GM15510 (cell line): ENCODE measurements around the gene GPATCH4.

Source experiments
- POLR2A ChIP-seq: IDR thresholded peaks from 3 replicates; pipeline ENCODE4 v1.6.1; 2011; ENCODE audit warnings: borderline replicate concordance; ENCODE audit not compliant: insufficient read length; ENCODE audit errors: extremely low read depth

Gene GPATCH4

GRCh38 chr1:156638189-156638985 lies 37.1 kb upstream of the GPATCH4 start:
- no peak for TF ChIP-seq POLR2A

- TF ChIP-seq POLR2A, result no peak
Measured at GRCh38 chr1:156632355-156632754, 31.1 kb upstream of the GPATCH4 start.

DNA sequence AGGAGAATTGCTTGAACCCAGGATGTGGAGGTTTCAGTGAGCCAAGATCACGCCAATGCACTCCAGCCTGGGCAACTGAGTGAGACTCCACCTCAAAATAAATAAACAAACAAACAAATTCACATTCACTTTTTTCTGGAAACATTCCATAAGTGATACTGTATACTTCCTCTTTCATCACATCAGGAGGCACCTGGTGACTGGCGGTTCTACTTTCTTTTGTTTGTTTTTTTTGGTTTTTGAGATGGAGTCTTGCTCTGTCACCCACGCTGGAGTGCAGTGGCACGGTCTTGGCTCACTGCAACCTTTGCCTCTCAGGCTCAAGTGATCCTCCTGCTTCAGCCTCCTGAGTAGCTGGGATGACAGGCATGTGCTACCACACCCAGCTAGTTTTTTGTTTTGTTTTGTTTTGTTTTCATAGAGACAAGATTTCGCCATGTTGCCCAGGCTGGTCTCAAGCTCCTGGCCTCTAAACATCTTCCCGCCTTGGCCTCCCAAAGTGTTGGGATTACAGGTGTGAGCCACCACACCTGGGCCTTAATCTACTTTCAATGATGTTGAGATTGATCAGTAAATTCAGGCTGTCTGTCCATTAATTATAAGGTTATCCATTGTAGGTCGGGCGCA lies 28.7 kb upstream of the GPATCH4 start:
- TF ChIP-seq POLR2A, result no peak

- TF ChIP-seq POLR2A, result no peak
Measured at GRCh38 chr1:156627313-156627880, 26.1 kb upstream of the GPATCH4 start.

- no peak for TF ChIP-seq POLR2A
Measured at GRCh38 chr1:156626079-156626438, 24.8 kb upstream of the GPATCH4 start.

GRCh38 chr1:156625436-156626078 lies 24.3 kb upstream of the GPATCH4 start:
- no peak for TF ChIP-seq POLR2A

DNA sequence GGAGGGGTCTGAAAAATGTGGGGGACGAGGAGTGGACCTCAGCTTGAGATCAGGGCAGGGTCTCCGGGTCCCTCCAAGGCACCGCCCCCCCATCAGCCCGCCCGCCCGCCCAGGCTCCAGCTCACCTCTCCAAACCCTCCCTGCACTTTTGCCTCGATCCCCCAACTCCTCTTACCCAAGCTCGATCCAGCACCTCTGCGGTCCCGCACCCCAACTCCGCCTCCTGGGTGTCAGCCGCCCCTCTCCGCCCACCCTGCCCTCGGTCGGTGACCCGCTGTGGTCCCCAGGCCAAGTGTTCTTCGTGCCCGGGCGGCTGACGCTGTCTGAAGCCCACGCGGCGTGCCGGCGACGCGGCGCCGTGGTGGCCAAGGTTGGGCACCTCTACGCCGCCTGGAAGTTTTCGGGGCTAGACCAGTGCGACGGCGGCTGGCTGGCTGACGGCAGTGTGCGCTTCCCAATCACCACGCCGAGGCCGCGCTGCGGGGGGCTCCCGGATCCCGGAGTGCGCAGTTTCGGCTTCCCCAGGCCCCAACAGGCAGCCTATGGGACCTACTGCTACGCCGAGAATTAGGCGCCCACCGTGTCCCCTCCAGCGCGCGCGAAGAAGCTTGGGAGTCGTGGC lies 23.6 kb upstream of the GPATCH4 start:
- TF ChIP-seq POLR2A, result no peak

DNA sequence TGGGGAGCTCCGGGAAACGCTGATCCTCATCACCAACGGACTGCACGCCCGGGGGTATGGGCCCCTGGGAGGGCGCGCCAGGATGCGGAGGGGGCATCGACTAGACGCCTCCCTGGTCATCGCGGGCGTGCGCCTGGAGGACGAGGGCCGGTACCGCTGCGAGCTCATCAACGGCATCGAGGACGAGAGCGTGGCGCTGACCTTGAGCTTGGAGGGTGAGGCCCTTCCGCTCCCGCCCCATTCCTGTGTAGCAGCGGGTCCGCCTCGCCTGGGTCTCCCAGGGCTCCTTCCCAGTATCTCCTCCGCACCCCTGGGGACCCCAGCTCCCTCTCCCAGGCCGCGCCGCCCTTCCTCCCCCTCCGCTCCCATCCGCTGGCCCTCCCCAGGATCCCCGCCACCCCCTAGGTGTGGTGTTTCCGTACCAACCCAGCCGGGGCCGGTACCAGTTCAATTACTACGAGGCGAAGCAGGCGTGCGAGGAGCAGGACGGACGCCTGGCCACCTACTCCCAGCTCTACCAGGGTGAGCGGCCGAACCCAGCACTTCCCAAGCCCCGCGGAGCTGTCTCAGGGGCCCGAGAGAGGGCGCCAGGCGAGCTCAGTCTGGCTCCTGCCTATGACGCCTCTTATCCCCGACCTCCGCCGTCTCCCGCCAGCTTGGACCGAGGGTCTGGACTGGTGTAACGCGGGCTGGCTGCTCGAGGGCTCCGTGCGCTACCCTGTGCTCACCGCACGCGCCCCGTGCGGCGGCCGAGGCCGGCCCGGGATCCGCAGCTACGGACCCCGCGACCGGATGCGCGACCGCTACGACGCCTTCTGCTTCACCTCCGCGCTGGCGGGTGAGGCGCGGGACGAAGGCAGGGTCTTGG lies 22.9 kb upstream of the GPATCH4 start:
- no peak for TF ChIP-seq POLR2A

- TF ChIP-seq POLR2A, result no peak
Measured at GRCh38 chr1:156622581-156623297, 21.5 kb upstream of the GPATCH4 start.

GRCh38 chr1:156619582-156619955 lies 18.3 kb upstream of the GPATCH4 start:
- no peak for TF ChIP-seq POLR2A

GRCh38 chr1:156618853-156619581 lies 17.7 kb upstream of the GPATCH4 start, which contains the start of gene HAPLN2:
Gene HAPLN2 (plus strand): TSS chr1:156619415. CDS start chr1:156623491, 4,076 bp downstream.
- TF ChIP-seq POLR2A, result no peak

- no peak for TF ChIP-seq POLR2A
Measured at GRCh38 chr1:156616463-156616862, 15.2 kb upstream of the GPATCH4 start.

DNA sequence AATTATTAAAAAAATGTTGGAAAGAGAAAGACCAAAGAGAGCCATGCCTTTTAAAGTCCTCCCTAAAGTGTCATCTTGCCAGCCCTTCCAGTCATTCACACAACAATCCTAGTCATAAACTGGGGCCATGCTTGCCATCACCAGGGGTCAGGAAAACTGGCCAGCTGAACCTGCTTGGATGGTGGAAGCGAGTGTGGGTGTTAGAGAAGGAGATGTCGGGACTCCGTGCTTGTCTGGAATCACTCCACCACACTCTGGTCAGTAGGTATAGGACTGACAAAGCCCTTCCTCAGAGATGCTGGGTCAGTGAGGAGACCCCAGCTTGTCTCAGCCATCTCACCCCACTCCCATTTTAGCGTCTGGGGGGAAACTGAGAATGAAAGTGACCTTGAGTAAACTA lies 14.7 kb upstream of the GPATCH4 start:
- no peak for TF ChIP-seq POLR2A

- TF ChIP-seq POLR2A, result no peak
Measured at GRCh38 chr1:156612666-156613065, 11.4 kb upstream of the GPATCH4 start.

DNA sequence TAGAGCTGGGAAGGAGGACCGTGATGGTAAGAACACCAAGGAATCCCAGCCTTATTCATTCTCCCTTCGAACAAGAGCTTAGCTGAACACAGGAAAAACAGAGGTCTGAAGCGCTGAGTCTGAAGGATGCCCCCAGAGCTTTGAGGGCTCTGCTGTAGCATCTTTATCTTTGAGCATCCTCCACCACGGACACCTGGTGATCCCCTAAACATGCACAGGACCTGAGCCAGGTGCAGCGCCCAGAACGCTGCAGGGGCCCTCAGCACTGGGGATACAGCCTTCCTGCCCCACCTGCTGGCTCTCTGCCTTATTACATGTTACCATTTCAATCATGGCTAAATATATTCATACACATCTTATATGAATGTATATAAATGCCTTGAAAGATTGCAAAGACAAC lies 7.7 kb upstream of the GPATCH4 start:
- no peak for TF ChIP-seq POLR2A
